GM12878 (cell line): Measurements from ENCODE around the gene PSMB4. TPM values are rescaled to one million over a fixed set of nuclear protein-coding genes. Genes with fewer than 3 reads are reported as not detected.

Experiments used
- ATAC-seq: fragments of 200-7000 bp; cut with Tn5 transposase; 3 replicates; pipeline ENCODE4 v1.9.1; 2020; ENCODE audit warnings: mild to moderate bottlenecking, moderate library complexity
- BruUV-seq: library from RNA; stranded (reverse); fragments of 400-500 nt; replicated peaks from 2 replicates; lab custom pipeline; 2021; lab: Mats Ljungman, UMichigan
- CTCF ChIA-PET: fragments of 300-600 bp; sonication (Branson Sonifier 250); formaldehyde crosslinking; extraction: SDS; loops from one replicate; lab custom pipeline; 2021; ENCODE audit warnings: inconsistent platforms; lab: Yijun Ruan, JAX
- POLR2A ChIA-PET: fragments of 350-600 bp; formaldehyde crosslinking; extraction: SDS; loops from one replicate; lab custom pipeline; 2021; ENCODE audit warnings: inconsistent platforms; lab: Charles Lee
- RAD21 ChIA-PET: fragments of 300-600 bp; sonication (Branson Sonifier 250); formaldehyde crosslinking; loops from one replicate; lab custom pipeline; 2023; ENCODE audit warnings: antibody characterized with exemption; ENCODE audit not compliant: unreplicated experiment; lab: Charles Lee
- SMC1A ChIA-PET: fragments of 300-600 bp; sonication (Branson Sonifier 250); formaldehyde crosslinking; loops from one replicate; lab custom pipeline; 2023; ENCODE audit not compliant: unreplicated experiment, uncharacterized antibody; lab: Charles Lee
- DNase-seq: peaks from one replicate; pipeline ENCODE4 v3.0.0-alpha.2; 2011; ENCODE audit warnings: low read depth, low spot score
- FAIRE-seq: peaks from 3 replicates; lab custom pipeline; 2011; peaks lifted over from hg19 to GRCh38; lab: Jason Lieb, UNC
- H2AFZ ChIP-seq: 2 replicates; pipeline ENCODE4 v1.6.0; 2011; ENCODE audit warnings: low read depth, low read length, control low read depth; ENCODE audit not compliant: control insufficient read depth
- H3K27ac ChIP-seq: 2 replicates; pipeline ENCODE4 v1.5.1; 2011; ENCODE audit warnings: control low read depth; ENCODE audit not compliant: control insufficient read depth, insufficient read depth
- H3K27me3 ChIP-seq, 2 experiments: replicated peaks in 1 of 2; 2 replicates each; pipeline versions ENCODE4 v1.6.0 to v1.6.1; 2011; ENCODE audit warnings: low read length in 1 of 2; ENCODE audit not compliant: control insufficient read depth in 2 of 2, insufficient read depth in 2 of 2
- H3K36me3 ChIP-seq, 2 experiments: 2 replicates each; pipeline ENCODE4 v1.5.1; 2011; ENCODE audit warnings: low read length in 1 of 2; ENCODE audit not compliant: control insufficient read depth in 2 of 2, insufficient read depth in 2 of 2
- H3K4me1 ChIP-seq: 2 replicates; pipeline ENCODE4 v1.6.1; 2011; ENCODE audit warnings: mild to moderate bottlenecking, low read length, moderate library complexity, mixed read lengths; ENCODE audit not compliant: control insufficient read depth, insufficient read depth
- H3K4me2 ChIP-seq: 2 replicates; pipeline ENCODE4 v1.6.0; 2011; ENCODE audit warnings: control low read depth; ENCODE audit not compliant: control insufficient read depth, insufficient read depth
- H3K4me3 ChIP-seq: fragments of 200-600 bp; sonication (generic); 2 replicates; pipeline ENCODE4 v1.5.1; 2016
- H3K79me2 ChIP-seq: 2 replicates; pipeline ENCODE4 v1.6.0; 2011; ENCODE audit warnings: low read length; ENCODE audit not compliant: control insufficient read depth, insufficient read depth
- H3K9ac ChIP-seq: 2 replicates; pipeline ENCODE4 v1.8.0; 2011; ENCODE audit warnings: low read length, control low read depth, mixed read lengths; ENCODE audit not compliant: control insufficient read depth, insufficient read depth
- H3K9me3 ChIP-seq: replicated peaks from 3 replicates; pipeline ENCODE4 v1.5.1; 2011; ENCODE audit warnings: mild to moderate bottlenecking, low read length; ENCODE audit not compliant: control insufficient read depth, insufficient read depth
- H4K20me1 ChIP-seq: 2 replicates; pipeline ENCODE4 v1.6.0; 2011; ENCODE audit not compliant: control insufficient read depth, insufficient read depth
- BHLHE40 ChIP-seq, 2 experiments: fragments of 450-650 bp in 1 of 2; IDR thresholded peaks; 2 replicates each; pipeline ENCODE4 v1.6.1; 2011 to 2017; ENCODE audit warnings: low read depth in 2 of 2, borderline replicate concordance in 1 of 2, improper control_type of control experiment in 1 of 2, low read length in 1 of 2, mild to moderate bottlenecking in 1 of 2
- CBX3 ChIP-seq: fragments of 200-600 bp; sonication (generic); IDR thresholded peaks from 2 replicates; pipeline ENCODE4 v1.6.1; 2016; ENCODE audit warnings: low read depth, borderline replicate concordance
- ESRRA ChIP-seq: IDR thresholded peaks from 2 replicates; pipeline ENCODE4 v1.6.1; 2012; ENCODE audit warnings: mild to moderate bottlenecking, low read length, improper control_type of control experiment
- IKZF2 ChIP-seq, 2 experiments: fragments of 450-650 bp; IDR thresholded peaks; 2 replicates each; pipeline ENCODE4 v1.6.1; 2017; ENCODE audit warnings: mild to moderate bottlenecking in 2 of 2, moderate library complexity in 2 of 2
- KLF5 ChIP-seq: fragments of 450-650 bp; IDR thresholded peaks from 2 replicates; pipeline ENCODE4 v1.6.1; 2014; ENCODE audit warnings: mild to moderate bottlenecking; ENCODE audit not compliant: partially characterized antibody
- MYB ChIP-seq: fragments of 150-350 bp; IDR thresholded peaks from 2 replicates; pipeline ENCODE4 v1.6.1; 2014; ENCODE audit warnings: mild to moderate bottlenecking, low read depth, low read length, borderline replicate concordance
- POLR2A ChIP-seq: IDR thresholded peaks from 2 replicates; pipeline ENCODE4 v1.6.1; 2011; ENCODE audit warnings: low read depth, mild to moderate bottlenecking, low read length
- SREBF2 ChIP-seq: IDR thresholded peaks from 2 replicates; pipeline ENCODE4 v1.6.1; 2012; ENCODE audit warnings: mild to moderate bottlenecking, low read length
- TCF3 ChIP-seq: IDR thresholded peaks from 2 replicates; pipeline ENCODE4 v1.6.1; 2012; ENCODE audit warnings: low read depth, mild to moderate bottlenecking, low read length, borderline replicate concordance; ENCODE audit not compliant: insufficient read depth
- WGBS: methylation state at CpG from one replicate; pipeline ENCODE4 v1.1.6; 2016; ENCODE audit warnings: low lambda C conversion rate; ENCODE audit not compliant: insufficient replicate concordance, insufficient coverage; ENCODE audit errors: missing lambda C conversion rate; 5-methylcytosine and 5-hydroxymethylcytosine counted together
- in situ Hi-C: fragments of 300-500 bp; cut with MboI; formaldehyde crosslinking; loops from 9 replicates; pipeline ENCODE4 v1.14.3; 2018; ENCODE audit warnings: mixed read lengths
- intact Hi-C: fragments of 100-400 bp; cut with micrococcal nuclease; formaldehyde crosslinking; loops from one replicate; pipeline ENCODE4 v1.14.2; 2022; ENCODE audit not compliant: unreplicated experiment
- polyA plus RNA-seq, 11 experiments: library from polyadenylated mRNA; depleted of rRNA in 4 of 11; unstranded in 6 of 11; stranded (reverse) in 5 of 11; fragments of >200 nt; fragmentation: Nextera tagmentation in 4 of 11; fragmentation: Illumina TruSeq in 1 of 11; extraction: Ambion mirVana in 4 of 11; extraction: Trizol in 1 of 11; gene quantifications; 1 replicate in 1 of 11; 2 replicates in 10 of 11; pipeline versions ENCODE4 v1.2.1 to v1.2.3, GENCODE V29; 2011 to 2016; ENCODE audit warnings: inconsistent platforms in 2 of 11, missing spikeins in 2 of 11, low read depth in 1 of 11
- total RNA-seq, 4 experiments: library from RNA; depleted of rRNA in 3 of 4; stranded (reverse); fragments of >200 nt in 3 of 4; fragmentation: Illumina TruSeq in 1 of 4; extraction: Trizol in 1 of 4; gene quantifications; 2 replicates each; pipeline versions ENCODE4 v1.2.1 to v1.2.3, GENCODE V29; 2013 to 2021
- TF ChIP-seq, protein P1 (sequence below): IDR thresholded peaks from 2 replicates; pipeline ENCODE4 v1.6.1; 2011; ENCODE audit warnings: borderline replicate concordance, low read depth, mild to moderate bottlenecking, moderate library complexity, low read length; ENCODE audit not compliant: insufficient read depth, poor library complexity, severe bottlenecking

The PSMB4 gene
- total and polyA plus RNA-seq, 10 of the 15 experiments (the other 5 are each of a cell fraction or from before 2014, with no cell fraction given): 278 to 610 (median 421) TPM

DNA sequence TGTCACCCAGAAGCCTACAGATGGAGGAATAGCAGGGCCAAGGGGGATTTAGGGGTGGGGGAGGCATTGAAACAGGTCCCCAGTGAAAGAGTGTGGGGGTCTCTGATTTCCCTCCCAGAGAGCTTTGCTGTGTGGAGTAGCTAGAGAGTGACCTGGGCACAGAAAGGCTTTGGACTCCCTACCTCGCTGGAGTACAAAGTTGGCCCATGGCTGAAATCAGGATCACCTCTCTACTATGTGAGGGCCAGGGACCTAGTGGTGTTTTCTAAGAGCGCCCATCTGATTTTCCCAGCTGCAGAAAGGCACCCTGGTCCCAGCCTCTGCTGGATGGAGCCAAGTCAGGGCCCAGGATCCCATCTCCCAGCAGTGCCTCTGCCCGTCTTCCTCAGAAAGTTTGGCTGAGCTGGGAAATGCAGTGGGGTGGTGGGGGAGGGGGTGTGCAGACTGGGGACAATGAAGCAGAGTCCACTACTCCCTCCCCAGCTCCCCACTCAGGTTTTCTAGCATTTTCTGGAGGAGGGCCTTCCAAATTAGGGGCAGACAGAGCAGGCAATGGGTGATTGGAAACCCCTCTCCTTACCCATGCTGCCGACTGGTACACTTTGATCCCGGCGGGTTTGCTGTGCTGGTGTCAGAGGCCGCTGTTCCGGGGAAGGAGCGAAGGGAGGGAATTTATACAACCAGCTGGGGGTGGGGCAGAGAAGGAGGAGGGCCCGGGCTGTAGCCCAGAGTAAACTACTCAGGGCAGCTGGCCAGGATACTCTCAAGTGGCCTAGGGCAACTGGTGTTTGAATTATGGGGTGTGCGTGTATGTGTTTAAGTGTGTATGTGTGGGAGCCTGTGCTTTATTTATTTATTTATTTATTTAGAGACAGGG is 27.1 kb upstream of the PSMB4 start, which contains the start of gene SELENBP1:
Gene SELENBP1, minus strand, starts transcription at position 648 of the 877 bp plus-strand sequence. Its CDS starts 64 bp downstream, at position 584.
- SMC1A ChIA-PET: interaction anchor here (0.7 to 1.3 kb wide), 3 partner anchors 10 to 32 kb away, joined by 3 to 4 read pairs (median 3); no protein-coding TSS in a partner anchor
- no peak for DNase-seq
- intact Hi-C loops: no loop called here
- no peak for ATAC-seq
- H3K9me3 ChIP-seq: no peaks in the 10 kb centered on the region
- FAIRE-seq: no peak
- no peaks in the 10 kb centered on the region for H3K36me3 ChIP-seq
- RAD21 ChIA-PET: no interaction called here
- POLR2A ChIA-PET: no interaction called here
- CTCF ChIA-PET: interaction anchor here (1.1 to 1.7 kb wide), 3 partner anchors 28 to 120 kb away, joined by 4 read pairs; no protein-coding TSS in a partner anchor
- H2AFZ ChIP-seq: no peak within 1 kb of the TSS
- no peak within 1 kb of the TSS for H3K9ac ChIP-seq
- WGBS: 61% methylated on average over 11 of the region's 11 CpGs
- TF ChIP-seq TCF3: no peak
- no peak for TF ChIP-seq POLR2A
- TF ChIP-seq SREBF2: no peak
- TF ChIP-seq MYB: no peak
- TF ChIP-seq IKZF2 (IDR thresholded peaks at IDR 0.05): no peak
- TF ChIP-seq ESRRA: no peak
- H3K79me2 ChIP-seq: no peaks in the 10 kb centered on the region
- no peak within 1 kb of the TSS for H3K27ac ChIP-seq
- in situ Hi-C loops: no loop called here
- H3K4me3 ChIP-seq: no peak within 1 kb of the TSS
- BruUV-seq: no TSS peak
- no peaks in the 10 kb centered on the region for H3K4me1 ChIP-seq
- no peaks in the 10 kb centered on the region for H3K27me3 ChIP-seq
- H3K4me2 ChIP-seq: no peak within 1 kb of the TSS
- H4K20me1 ChIP-seq: no peaks in the 10 kb centered on the region

DNA sequence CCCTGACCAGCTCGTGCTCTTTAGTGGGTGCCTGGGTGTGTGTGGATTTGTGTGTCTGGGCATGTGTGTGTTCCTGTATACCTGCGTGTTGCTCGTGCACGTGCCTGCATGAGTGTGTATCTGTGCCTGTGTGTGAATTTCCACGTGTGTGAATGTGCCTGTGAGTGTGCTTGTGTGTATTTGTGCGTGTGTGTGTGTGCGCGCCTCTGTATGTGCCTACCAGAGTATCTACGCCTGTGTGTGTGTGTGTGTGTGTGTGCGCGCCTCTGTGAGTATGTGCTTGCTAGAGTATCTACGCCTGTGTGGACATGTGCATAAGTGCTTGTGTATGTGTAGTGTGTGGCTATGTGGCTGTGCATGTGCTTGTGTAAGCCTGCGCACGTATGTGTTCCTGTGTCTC is 26.2 kb upstream of the PSMB4 start:
- ChIA-PET SMC1A (interaction anchor here (1.1 kb wide), 1 partner anchor 10 kb away, joined by 3 read pairs; no protein-coding TSS in a partner anchor), RAD21 (no interaction called here)
- no peak for FAIRE-seq
- 57% methylated on average over 14 of the region's 14 CpGs for WGBS
- TF ChIP-seq CBX3 (no peak), KLF5 (no peak), BHLHE40 (IDR thresholded peaks at IDR 0.05; ENCODE audit: borderline replicate concordance in 1 of 2, low read depth in 2 of 2, low read length in 1 of 2) (no peak)
- TF ChIP-seq, protein P1, sequence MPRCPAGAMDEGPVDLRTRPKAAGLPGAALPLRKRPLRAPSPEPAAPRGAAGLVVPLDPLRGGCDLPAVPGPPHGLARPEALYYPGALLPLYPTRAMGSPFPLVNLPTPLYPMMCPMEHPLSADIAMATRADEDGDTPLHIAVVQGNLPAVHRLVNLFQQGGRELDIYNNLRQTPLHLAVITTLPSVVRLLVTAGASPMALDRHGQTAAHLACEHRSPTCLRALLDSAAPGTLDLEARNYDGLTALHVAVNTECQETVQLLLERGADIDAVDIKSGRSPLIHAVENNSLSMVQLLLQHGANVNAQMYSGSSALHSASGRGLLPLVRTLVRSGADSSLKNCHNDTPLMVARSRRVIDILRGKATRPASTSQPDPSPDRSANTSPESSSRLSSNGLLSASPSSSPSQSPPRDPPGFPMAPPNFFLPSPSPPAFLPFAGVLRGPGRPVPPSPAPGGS: peak; percentile 34
- TF ChIP-seq, all 136 proteins: peak for 1
- no peak overlapping the region for H3K27ac ChIP-seq
- H2AFZ ChIP-seq: no peak overlapping the region
- H3K4me3 ChIP-seq: no peak overlapping the region
- H4K20me1 ChIP-seq: no peaks in the 10 kb centered on the region
- no peaks in the 10 kb centered on the region for H3K4me1 ChIP-seq
- ATAC-seq (no peak), DNase-seq (no peak)
- H3K9me3 ChIP-seq: no peaks in the 10 kb centered on the region
- no peak overlapping the region for H3K4me2 ChIP-seq
- no peaks in the 10 kb centered on the region for H3K36me3 ChIP-seq
- ChIA-PET CTCF (interaction anchor here (1.1 to 1.4 kb wide), 2 partner anchors 32 to 121 kb away, joined by 4 read pairs; no protein-coding TSS in a partner anchor), POLR2A (no interaction called here)
- in situ Hi-C loops (no loop called here), intact Hi-C loops (no loop called here)
- no peaks in the 10 kb centered on the region for H3K27me3 ChIP-seq
- no peak overlapping the region for H3K9ac ChIP-seq
- no peaks in the 10 kb centered on the region for H3K79me2 ChIP-seq
- no TSS peak for BruUV-seq
